Activated CD4-positive, alpha-beta T cell treated with anti-CD3 and anti-CD28 coated beads, Interleukin-2, amount 50 U/mL, for 16 hours (primary cell): ENCODE results near the gene ZMYM4.

Experiments used
- DNase-seq: peaks from one replicate; pipeline ENCODE4 v3.0.0-alpha.2; 2020

The ZMYM4 gene

GRCh38 chr1:35426097-35426586 lies 157.6 kb downstream of the ZMYM4 start:
- no peak for DNase-seq

- no peak for DNase-seq
These were observed 159.9 kb downstream of the ZMYM4 start for GRCh38 chr1:35428360-35428759.

DNA sequence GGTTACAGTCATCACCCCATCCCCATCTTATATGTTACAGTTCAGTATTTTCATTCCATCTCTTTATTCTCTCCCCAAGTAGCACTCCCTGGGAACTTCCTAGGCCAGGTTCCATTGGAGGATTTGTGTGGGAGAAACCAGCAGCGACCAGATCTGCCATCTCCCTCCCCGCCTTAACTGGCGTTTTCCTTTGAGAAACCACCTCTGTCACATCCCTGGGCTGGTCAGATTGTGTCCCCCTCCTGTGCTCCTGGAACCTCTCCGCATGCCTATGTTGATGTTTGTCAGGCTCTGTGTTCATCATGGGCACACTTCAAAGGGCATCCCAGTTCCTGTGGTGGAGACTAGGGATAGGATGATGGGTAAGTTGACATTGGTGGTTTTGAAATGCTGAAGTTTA lies 162.3 kb downstream of the ZMYM4 start:
- no peak for DNase-seq

DNA sequence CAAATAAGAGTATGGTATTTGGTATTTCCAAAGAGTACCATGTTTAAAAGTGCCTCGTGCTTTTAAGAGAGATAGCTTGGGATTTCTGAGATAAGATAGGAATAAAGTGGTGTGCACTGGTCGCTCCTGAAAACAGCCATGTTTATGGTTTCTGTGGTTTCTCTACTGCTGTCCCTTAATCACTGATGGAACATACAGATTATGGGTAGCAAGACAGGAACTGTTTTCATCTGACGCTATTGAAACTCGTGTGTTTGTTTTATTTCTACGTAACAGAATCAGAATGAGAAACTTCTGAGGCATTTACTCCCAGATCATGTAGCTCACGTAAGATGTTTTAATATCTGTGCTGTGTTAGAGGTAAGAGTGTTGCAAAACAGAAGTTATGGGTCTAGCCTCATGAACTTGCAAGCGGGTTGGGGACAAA lies 162.7 kb downstream of the ZMYM4 start:
- DNase-seq, result peak; percentile 54

DNA sequence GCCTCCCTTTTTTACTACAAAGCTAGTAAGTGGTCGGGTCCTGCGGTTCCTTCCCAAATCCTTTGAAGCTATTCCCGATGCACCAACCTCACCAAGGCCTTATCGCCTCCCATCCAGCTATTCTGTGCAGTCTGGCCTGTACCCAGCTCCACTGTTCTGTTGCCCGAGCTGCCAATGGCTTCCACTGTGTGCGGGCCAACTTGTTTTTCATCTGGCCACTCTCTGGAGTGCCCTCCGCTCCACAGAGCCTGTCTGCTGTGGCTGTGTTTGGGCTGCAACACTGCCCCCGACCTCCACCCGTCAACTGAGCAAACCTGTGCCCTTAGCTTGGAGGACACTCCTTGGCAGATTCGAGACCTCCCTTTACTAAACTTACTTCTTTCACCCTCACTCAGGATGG lies 163.7 kb downstream of the ZMYM4 start:
- DNase-seq, result no peak

DNA sequence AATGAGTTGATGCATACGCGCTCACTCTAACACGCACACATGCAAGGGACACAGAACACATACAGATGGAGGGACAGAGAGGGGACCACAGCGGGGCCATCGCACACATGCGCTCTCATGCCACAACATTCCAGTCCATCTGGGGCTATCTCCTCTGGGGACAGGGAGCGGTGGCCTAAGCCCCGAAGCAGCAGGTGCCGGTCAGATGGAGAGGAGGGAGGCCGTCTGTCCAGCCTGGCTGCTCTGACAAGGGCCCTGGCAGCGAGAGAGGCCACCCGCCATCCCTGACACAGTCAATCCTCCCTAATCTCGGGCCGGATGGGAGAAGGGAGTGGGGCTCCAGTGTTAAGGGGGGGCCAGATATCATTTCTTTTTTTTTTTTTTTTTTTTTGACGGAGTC lies 165.2 kb downstream of the ZMYM4 start:
- no peak for DNase-seq

GRCh38 chr1:35434703-35435102 lies 166.2 kb downstream of the ZMYM4 start:
- no peak for DNase-seq

DNA sequence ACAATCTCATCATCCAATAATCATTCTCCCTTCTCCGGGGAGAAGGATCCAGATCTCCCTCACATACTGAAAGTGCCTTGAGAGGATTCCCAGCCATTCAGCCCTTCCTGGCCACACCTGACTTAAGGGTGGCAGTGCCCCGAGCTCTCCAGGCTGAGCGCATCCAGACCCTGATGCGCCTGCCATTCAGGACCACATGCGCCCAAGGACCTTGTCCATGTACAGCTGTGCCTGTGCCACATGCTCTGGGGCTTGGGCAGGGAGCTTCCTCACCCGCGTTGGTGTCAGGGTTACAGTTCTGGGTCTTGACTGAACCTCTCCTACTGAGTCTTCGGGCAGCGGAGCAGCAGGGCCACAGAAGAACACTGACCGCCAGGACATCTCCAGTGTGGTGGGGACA lies 167.6 kb downstream of the ZMYM4 start:
- no peak for DNase-seq

DNA sequence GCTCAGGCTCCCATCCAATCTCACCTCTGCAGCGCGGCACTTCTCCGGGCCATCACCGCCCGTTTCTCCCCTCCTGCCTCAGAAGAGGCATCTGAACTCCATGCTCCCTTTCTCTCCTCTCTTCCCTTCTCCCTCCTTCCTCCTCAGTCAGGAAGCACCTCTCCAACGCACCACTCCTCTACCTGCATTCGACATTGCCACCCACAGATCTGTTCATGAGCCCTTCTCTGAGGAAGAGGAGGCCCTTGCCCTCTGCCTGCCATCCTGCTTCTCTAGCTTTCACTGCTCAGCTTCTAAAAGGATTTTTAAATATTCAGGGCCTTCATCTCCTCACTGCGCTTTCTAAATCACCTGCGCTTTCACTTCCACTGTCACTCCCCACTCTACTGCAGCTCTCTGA lies 168.7 kb downstream of the ZMYM4 start:
- DNase-seq, result no peak

- DNase-seq, result no peak
These were observed 171.1 kb downstream of the ZMYM4 start for GRCh38 chr1:35439626-35440025.

- DNase-seq, result no peak
These were observed 173.5 kb downstream of the ZMYM4 start for GRCh38 chr1:35441926-35442579.

GRCh38 chr1:35442734-35443133 lies 174.2 kb downstream of the ZMYM4 start:
- no peak for DNase-seq

- DNase-seq, result no peak
These were observed 175.4 kb downstream of the ZMYM4 start for GRCh38 chr1:35443768-35444518.

DNA sequence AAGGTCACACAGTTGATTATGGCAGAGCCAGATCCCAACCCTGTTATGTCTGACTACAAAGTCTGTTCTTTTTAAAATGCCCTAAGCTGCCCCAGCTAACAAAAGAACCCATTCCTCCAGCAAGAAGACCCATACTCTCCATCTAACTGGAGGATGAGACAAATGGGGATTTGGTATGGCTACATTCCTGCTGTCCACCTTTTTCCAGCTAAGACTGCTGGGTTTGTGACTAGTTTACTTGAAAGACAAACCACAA lies 175.9 kb downstream of the ZMYM4 start:
- DNase-seq, result no peak

GRCh38 chr1:35447278-35447677 lies 178.8 kb downstream of the ZMYM4 start:
- DNase-seq, result peak; percentile 21

DNA sequence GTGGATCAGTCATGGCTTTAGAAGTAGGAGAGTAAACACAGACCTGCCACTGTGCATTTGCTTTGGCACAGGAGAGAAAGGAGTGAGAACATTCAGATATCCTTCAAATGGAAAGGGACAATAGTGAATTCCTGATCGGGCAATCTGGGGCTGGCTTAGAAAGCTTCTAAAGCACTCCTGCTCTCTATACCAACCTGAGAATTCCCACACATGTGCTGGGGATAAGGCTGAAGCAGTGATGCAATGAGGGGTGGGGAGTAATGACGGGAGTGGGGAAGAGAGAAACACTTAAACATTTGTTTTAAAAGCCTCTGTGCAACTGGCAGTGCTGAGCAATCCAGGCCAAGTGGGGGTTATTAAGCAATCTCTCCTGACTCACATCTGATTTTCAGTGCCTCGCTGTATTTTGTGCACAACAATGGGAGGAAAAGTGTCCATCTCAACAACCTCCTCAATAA lies 179.9 kb downstream of the ZMYM4 start:
- DNase-seq, result no peak

DNA sequence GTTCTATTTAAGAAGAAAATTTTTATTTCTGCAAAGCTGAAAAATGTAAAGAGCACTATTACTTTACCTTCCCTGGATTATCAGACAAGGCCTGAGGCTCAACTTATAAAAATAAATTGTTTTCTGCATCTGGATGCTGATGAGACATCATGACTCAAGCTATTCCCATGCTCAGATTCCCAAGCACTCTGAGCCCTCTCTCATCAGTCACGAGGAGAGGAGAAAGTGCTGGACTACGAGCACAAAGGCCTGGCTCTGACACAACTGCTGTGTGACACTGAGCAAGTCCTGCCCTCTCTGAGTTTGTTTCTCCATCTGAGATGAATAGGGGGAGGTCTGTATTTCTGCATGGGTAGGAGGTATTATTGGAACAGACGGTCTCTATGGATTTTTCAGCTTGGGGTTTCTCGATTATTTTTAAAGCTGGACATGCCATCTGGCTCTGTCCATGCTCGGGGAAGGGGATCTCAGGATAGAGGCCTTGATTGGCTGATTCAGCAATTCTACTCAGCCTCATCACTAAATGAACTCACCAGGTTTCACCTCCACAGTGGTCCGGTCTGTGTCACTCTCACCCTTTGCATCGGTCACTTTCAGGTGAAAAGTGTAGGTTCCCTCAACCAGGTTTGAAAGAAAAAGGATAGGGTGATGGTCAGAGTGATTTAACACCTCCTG lies 181.0 kb downstream of the ZMYM4 start:
- DNase-seq, result no peak

DNA sequence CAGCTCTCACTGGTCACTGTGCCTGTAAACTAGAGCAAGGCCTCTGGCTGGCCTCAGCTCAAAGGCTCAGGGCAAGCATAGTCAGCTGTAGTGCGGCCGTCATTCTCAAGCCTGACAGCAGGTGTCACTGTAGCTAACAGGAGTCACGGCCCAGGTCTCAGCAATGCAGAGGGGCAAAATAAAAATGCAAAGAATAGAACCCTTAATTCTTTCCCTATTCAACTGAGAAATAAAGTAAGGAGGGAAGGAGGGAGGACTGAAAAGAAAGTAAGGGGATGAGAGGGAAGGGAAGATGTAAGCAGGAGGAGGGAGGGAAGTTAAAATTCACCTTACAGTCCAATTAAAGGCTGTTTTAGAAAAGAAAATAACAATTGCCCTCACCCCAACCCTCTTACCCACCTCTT lies 182.6 kb downstream of the ZMYM4 start:
- DNase-seq, result peak; percentile 79

- no peak for DNase-seq
These were observed 183.7 kb downstream of the ZMYM4 start for GRCh38 chr1:35452106-35452774.

DNA sequence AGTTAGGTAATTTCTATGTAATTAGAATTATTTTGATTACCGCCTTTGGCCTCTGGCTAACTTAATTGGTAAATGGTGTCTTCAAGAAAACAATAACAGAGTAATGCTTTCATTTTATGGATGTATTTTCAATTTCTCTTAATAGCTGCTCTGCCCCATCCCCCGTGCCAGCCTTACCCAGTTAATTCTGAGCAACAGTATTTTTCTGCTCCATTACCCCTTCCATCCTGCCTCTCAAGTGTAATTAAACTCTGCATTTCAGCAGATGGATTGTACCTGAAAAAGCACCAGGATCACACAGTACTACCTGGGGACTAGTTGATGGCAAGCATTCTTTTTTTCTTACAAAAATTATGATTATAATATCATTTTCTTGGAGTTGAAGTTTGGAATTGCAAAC lies 184.5 kb downstream of the ZMYM4 start:
- no peak for DNase-seq

DNA sequence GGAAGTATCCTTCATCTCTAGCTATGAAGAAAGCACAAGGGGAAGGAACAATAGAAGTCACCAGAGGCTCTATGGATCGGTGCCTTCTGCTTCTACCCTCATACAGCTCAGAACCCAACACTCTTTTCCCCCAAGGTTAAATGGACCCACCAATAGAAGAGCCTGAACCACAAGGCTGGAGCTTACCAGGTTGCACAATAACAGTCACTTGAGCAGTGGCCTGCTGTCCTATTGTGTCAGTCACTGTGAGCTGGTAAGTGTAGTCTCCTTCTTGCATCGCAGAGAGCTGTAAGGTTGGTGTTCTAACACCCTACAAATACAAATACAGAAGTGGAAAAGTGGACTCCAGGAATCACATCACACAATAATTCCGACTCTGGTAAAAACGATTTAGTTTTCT lies 185.7 kb downstream of the ZMYM4 start:
- DNase-seq, result no peak

GRCh38 chr1:35454616-35455015 lies 186.1 kb downstream of the ZMYM4 start:
- peak; percentile 48 for DNase-seq

DNA sequence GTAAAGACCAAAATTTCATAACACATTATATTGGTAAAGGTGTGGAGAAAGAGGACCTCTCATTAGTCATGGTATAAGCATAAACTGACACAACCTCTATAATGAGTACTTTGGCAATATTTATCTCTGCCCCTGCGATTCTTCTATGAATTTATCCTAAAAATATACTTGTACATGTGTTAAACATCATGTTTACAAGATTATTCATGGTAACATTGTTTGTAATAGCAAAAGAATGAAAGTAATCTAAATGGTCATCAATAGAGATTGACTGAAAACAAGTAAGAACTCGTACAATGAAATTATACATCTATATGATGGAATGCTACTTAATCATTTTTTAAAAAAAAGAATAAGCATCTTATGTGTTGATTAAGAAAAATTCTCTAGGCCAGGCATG lies 192.3 kb downstream of the ZMYM4 start:
- no peak for DNase-seq
